ENCODE results near the gene ZGPAT.

DNA sequence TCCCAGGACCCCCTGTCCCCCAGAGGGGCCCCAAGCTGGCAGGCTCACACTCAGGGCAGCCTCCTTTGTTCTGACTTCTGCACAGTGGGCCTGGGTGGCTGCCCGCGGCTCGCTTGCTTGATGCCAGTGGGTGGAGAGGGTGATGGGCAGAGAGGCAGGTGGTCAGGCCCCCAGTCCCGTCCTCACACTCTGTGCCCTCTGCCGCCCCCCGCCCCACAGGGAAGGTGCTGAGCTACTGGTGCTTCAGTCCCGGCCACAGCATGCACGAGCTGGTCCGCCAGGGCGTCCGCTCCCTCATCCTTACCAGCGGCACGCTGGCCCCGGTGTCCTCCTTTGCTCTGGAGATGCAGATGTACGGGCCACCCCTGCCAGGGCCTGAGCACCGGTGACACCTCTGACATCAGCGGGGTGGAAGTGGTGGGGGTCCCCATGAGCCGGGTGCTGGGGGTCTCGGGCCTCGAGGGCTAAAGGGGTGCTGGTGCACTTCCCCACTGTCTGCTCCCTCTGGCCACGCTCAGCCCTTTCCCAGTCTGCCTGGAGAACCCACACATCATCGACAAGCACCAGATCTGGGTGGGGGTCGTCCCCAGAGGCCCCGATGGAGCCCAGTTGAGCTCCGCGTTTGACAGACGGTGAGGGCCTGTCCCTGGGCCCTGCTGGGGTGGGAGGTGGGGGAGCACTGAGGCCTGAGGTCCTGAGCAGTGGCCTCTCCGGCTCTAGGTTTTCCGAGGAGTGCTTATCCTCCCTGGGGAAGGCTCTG lies 20.2 kb upstream of the ZGPAT start:
- TF ChIP-seq, protein P1, sequence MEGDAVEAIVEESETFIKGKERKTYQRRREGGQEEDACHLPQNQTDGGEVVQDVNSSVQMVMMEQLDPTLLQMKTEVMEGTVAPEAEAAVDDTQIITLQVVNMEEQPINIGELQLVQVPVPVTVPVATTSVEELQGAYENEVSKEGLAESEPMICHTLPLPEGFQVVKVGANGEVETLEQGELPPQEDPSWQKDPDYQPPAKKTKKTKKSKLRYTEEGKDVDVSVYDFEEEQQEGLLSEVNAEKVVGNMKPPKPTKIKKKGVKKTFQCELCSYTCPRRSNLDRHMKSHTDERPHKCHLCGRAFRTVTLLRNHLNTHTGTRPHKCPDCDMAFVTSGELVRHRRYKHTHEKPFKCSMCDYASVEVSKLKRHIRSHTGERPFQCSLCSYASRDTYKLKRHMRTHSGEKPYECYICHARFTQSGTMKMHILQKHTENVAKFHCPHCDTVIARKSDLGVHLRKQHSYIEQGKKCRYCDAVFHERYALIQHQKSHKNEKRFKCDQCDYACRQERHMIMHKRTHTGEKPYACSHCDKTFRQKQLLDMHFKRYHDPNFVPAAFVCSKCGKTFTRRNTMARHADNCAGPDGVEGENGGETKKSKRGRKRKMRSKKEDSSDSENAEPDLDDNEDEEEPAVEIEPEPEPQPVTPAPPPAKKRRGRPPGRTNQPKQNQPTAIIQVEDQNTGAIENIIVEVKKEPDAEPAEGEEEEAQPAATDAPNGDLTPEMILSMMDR (IDR thresholded peaks at IDR 0.05) = no peak
- no peak for TF ChIP-seq POLR2A (IDR thresholded peaks at IDR 0.05)

Measured in right lobe of liver (tissue), 4 donors.